Naive B cell (primary cell): ENCODE data around the gene VAV3. TPM values are rescaled to one million over a fixed set of nuclear protein-coding genes. Genes with fewer than 3 reads are reported as not detected.
A peak's percentile ranks its signal among the peaks of the same experiment; 100 is the strongest.
"Not testable (repeated sequence)": the region's sequence is repeated elsewhere in the genome, so short reads cannot be mapped to it uniquely, and the experiment has no call there.

Source experiments
- ATAC-seq, 2 donors: fragments of 150-1000 bp; cut with Tn5 transposase; 2 replicates each; pipeline ENCODE4 v1.10.0; 2021; ENCODE audit warnings: low read depth in 2 of 2, mild to moderate bottlenecking in 2 of 2, moderate library complexity in 2 of 2
- DNase-seq: peaks from one replicate; pipeline ENCODE4 v3.0.0; 2022
- H3K27ac Mint-ChIP-seq, 6 donors: one replicate each; pipeline ENCODE4 v1.8.0; 2020 to 2022; ENCODE audit warnings: mild to moderate bottlenecking in 6 of 6, mixed read lengths in 6 of 6, moderate library complexity in 5 of 6, inconsistent platforms in 2 of 6
- H3K27me3 Mint-ChIP-seq, 3 donors: one replicate each; pipeline ENCODE4 v1.8.0; 2021 to 2022; ENCODE audit warnings: mixed read lengths in 3 of 3, mild to moderate bottlenecking in 1 of 3
- H3K36me3 Mint-ChIP-seq, 2 donors: one replicate each; pipeline ENCODE4 v1.8.0; 2020 to 2022; ENCODE audit warnings: mixed read lengths in 2 of 2, inconsistent platforms in 1 of 2, mild to moderate bottlenecking in 1 of 2
- H3K4me1 Mint-ChIP-seq, 3 donors: one replicate each; pipeline ENCODE4 v1.8.0; 2020 to 2022; ENCODE audit warnings: mixed read lengths in 3 of 3, inconsistent platforms in 1 of 3, mild to moderate bottlenecking in 1 of 3, moderate library complexity in 1 of 3
- H3K4me3 Mint-ChIP-seq, 8 donors: one replicate each; pipeline ENCODE4 v1.8.0; 2020 to 2022; ENCODE audit warnings: mild to moderate bottlenecking in 8 of 8, mixed read lengths in 8 of 8, moderate library complexity in 8 of 8, inconsistent platforms in 2 of 8
- H3K9me3 Mint-ChIP-seq, 7 donors: one replicate each; pipeline ENCODE4 v1.8.0; 2020 to 2022; ENCODE audit warnings: mixed read lengths in 7 of 7, mild to moderate bottlenecking in 5 of 7, inconsistent platforms in 2 of 7, moderate library complexity in 1 of 7
- polyA plus RNA-seq, 6 donors: library from polyadenylated mRNA; unstranded; fragments of 300-500 nt; fragmentation: Illumina TruSeq; gene quantifications; one replicate each; pipeline ENCODE4 v1.2.3, GENCODE V29; 2021; ENCODE audit warnings: low read depth in 6 of 6

VAV3 gene
- polyA plus RNA-seq, 6 donors from 2014 or later = 24.8 to 45.9 (median 33.6) TPM

DNA sequence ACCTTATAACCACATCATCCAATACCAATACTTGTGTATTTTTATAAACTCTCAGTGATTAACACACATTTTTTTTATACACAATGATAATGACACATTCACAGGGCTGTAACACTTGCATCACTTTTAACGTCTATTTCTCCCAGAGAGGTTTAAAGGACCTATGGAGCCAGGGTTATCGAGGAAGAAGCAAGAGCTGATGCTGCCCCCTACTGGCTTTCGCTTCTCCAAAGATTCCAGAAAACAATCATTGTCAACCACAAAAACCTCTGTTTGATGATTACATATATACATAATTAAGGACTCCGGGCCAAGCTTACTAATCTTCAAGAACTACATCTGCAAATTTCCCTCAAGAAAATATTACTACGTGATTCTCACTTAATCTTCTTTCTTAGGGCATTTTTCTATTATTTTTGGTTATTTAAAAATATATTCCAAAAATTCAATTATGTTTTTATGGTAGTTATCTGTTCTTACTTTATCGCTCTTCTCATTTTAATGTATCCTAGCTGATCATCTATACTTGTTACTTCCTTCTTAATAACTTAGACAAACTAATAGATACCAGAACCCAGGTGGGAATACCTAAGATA is 214.5 kb downstream of the VAV3 start:
- Mint-ChIP-seq H3K27ac (peak overlapping the region in 2 of 6 donors; percentile 26 to 48), H3K4me3 (no peak overlapping the region), H3K9me3 (no peaks in the 10 kb centered on the region), H3K4me1 (peaks cover 0 to 8% (median 0%) of the 10 kb centered on the region in 3 donors), H3K36me3 (peaks cover 22 to 26% of the 10 kb centered on the region in 2 donors), H3K27me3 (no peaks in the 10 kb centered on the region)
- DNase-seq (no peak), ATAC-seq (no peak)

DNA sequence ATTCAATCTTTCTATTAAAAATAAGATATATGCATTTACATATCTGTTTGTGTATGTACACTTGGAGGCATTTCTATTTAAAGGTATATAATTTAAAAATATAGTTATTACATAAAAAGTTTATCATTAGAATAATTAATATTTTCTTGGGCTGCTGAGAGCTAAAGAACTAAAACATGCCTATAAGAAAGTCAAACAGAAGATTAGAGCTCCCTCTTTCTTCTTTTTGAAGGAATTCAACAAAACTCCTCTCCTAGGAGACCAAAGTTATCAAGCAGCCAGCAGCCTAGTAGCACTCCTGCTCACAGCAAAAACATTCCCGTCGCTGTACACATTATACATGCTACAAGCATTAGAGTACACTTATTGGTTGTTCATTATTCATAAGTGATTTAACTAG is 216.4 kb downstream of the VAV3 start:
- no peak for DNase-seq
- no peak overlapping the region for H3K27ac Mint-ChIP-seq
- no peaks in the 10 kb centered on the region for H3K9me3 Mint-ChIP-seq
- no peaks in the 10 kb centered on the region for H3K27me3 Mint-ChIP-seq
- no peak overlapping the region for H3K4me3 Mint-ChIP-seq
- peaks cover 0 to 5% (median 4%) of the 10 kb centered on the region in 3 donors for H3K4me1 Mint-ChIP-seq
- ATAC-seq = no peak
- peaks cover 6 to 7% of the 10 kb centered on the region in 2 donors for H3K36me3 Mint-ChIP-seq

DNA sequence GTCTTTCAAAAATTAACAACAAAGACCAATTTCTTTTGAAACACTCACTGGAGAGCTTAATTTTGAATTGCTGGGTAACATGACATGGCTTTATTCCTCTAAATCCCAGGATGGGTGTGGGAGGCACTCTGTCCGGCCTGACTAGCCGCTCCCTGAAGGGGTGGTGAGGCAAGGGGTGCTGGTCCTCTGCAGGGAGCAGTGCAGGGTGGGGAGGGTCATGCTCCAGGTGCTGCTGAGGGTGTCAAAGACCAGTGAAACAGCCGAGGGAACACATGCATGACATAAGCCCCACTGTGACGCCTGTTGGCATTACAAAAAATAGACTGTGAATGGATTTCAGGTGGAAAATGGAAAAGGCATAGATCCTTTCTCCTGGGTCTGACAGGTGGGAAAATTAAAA is 223.7 kb downstream of the VAV3 start:
- no peak overlapping the region for H3K4me3 Mint-ChIP-seq
- DNase-seq (no peak), ATAC-seq (no peak)
- H3K27me3 Mint-ChIP-seq = no peaks in the 10 kb centered on the region
- peaks cover 36 to 73% (median 65%) of the 10 kb centered on the region in 3 donors for H3K4me1 Mint-ChIP-seq
- H3K36me3 Mint-ChIP-seq = peaks cover 0 to 9% of the 10 kb centered on the region in 2 donors
- no peaks in the 10 kb centered on the region for H3K9me3 Mint-ChIP-seq
- H3K27ac Mint-ChIP-seq = peak overlapping the region in 5 of 6 donors; percentile 70 to 90 (median 76)

DNA sequence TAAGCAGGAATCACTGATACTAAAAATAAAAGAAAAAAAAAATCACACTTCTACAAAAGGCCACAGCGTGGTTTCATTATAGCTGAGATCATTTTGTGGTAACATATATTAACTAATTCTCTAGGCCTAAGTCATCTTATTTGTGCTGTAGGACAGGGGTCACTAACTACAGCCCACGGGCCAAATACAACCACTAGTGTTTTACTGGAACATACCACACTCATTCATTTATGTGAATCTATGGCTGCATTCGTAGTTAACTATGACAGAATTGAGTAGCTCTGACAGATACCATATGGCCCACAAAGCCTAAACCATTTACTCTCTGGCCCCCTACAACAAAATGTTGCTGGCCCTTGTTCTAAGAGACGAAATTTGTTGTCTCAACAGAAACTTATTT is 224.4 kb downstream of the VAV3 start:
- H3K27ac Mint-ChIP-seq = peak overlapping the region; percentile 25 to 90 (median 65)
- peak overlapping the region in 1 of 8 donors; percentile 6 for H3K4me3 Mint-ChIP-seq
- no peak for ATAC-seq
- peaks cover under 1 to 9% of the 10 kb centered on the region in 2 donors for H3K36me3 Mint-ChIP-seq
- DNase-seq = no peak
- H3K27me3 Mint-ChIP-seq = no peaks in the 10 kb centered on the region
- H3K4me1 Mint-ChIP-seq = peaks cover 36 to 77% (median 69%) of the 10 kb centered on the region in 3 donors
- no peaks in the 10 kb centered on the region for H3K9me3 Mint-ChIP-seq

GRCh38 chr1:107739651-107740050 is 225.3 kb downstream of the VAV3 start:
- ATAC-seq = peak in 1 of 2 donors; percentile 6
- peak overlapping the region; percentile 6 to 87 (median 65) for H3K4me3 Mint-ChIP-seq
- peaks cover 9 to 15% of the 10 kb centered on the region in 2 donors for H3K36me3 Mint-ChIP-seq
- peaks cover 39 to 86% (median 78%) of the 10 kb centered on the region in 3 donors for H3K4me1 Mint-ChIP-seq
- H3K27me3 Mint-ChIP-seq = no peaks in the 10 kb centered on the region
- DNase-seq = no peak
- H3K9me3 Mint-ChIP-seq = peaks cover 0 to 2% (median 0%) of the 10 kb centered on the region in 7 donors
- H3K27ac Mint-ChIP-seq = peak overlapping the region in 5 of 6 donors; percentile 65 to 92 (median 86)

DNA sequence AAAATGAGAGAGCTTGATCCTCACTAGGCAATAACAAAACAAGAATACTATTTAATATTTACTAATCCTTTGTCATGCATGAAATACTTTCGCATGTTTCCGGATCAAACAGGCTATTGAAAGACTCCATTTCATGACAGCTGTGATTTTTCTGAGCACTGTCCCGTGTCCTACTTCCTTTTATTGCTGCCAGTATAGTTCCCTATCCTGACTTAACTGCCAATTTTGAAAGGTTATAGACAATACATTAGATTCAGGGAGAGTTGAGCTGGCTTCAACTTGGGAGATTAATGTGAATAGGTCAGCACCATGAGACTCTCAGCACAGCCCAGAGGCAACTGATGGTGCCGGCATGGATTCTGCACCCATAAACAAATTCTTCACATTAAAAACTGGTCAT is 225.8 kb downstream of the VAV3 start:
- H3K4me1 Mint-ChIP-seq = peaks cover 44 to 91% (median 82%) of the 10 kb centered on the region in 3 donors
- peaks cover 14 to 20% of the 10 kb centered on the region in 2 donors for H3K36me3 Mint-ChIP-seq
- ATAC-seq (peak; percentile 98), DNase-seq (peak; percentile 64)
- H3K4me3 Mint-ChIP-seq = peak overlapping the region; percentile 6 to 87 (median 65)
- H3K9me3 Mint-ChIP-seq = peaks cover 0 to 2% (median 0%) of the 10 kb centered on the region in 7 donors
- H3K27me3 Mint-ChIP-seq = no peaks in the 10 kb centered on the region
- H3K27ac Mint-ChIP-seq = peak overlapping the region; percentile 65 to 96 (median 91)

DNA sequence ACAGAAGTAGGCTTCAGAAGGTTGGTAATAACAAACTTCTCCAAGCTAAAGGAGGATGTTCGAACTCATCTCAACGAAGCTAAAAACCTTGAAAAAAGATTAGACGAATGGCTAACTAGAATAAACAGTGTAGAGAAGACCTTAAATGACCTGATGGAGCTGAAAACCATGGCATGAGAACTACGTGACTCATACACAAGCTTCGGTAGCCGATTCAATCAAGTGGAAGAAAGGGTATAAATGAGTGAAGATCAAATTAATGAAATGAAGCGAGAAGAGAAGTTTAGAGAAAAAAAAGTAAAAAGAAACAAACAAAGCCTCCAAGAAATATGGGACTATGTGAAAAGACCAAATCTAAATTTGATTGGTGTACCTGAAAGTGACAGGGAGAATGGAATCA is 231.6 kb downstream of the VAV3 start:
- peak overlapping the region in 2 of 6 donors; percentile 36 to 66 for H3K27ac Mint-ChIP-seq
- not testable (repeated sequence) for H3K4me3 Mint-ChIP-seq

DNA sequence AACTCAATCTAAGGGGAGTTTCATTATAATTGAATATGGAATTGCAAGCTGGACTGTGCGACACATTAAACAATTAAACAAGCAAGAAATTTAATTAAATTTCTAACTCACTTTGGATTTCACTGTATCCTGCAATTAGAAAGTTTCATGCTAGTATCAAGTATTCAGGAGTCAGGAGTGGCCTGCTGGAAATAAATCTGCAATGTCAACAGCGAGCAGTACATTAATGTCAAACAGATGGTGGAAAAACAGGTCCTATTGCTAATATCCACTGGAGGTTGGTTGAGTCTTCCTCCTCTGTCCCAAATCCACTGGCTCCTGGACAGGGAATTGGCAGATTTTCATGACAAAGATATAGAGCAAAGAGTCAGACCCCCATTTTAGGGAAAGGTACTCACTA is 237.1 kb downstream of the VAV3 start:
- Mint-ChIP-seq H3K9me3 (no peaks in the 10 kb centered on the region), H3K27ac (no peak overlapping the region)
- DNase-seq = no peak

More for the DNA sequence above, 231.6 kb downstream of the VAV3 start:
- not testable (repeated sequence) for ATAC-seq, DNase-seq, H3K27me3 Mint-ChIP-seq, H3K9me3 Mint-ChIP-seq
- peaks cover 14 to 25% of the 10 kb centered on the region in 2 donors for H3K36me3 Mint-ChIP-seq
- peaks cover 21 to 44% (median 39%) of the 10 kb centered on the region in 3 donors for H3K4me1 Mint-ChIP-seq

GRCh38 chr1:107726860-107727259 is 238.1 kb downstream of the VAV3 start:
- H3K4me3 Mint-ChIP-seq = no peak overlapping the region
- H3K9me3 Mint-ChIP-seq = no peaks in the 10 kb centered on the region
- H3K36me3 Mint-ChIP-seq = peaks cover 18 to 34% of the 10 kb centered on the region in 2 donors
- H3K27me3 Mint-ChIP-seq = no peaks in the 10 kb centered on the region
- ATAC-seq = no peak
- H3K4me1 Mint-ChIP-seq = peaks cover 2 to 13% (median 9%) of the 10 kb centered on the region in 3 donors
- no peak overlapping the region for H3K27ac Mint-ChIP-seq
- DNase-seq = no peak

More for the DNA sequence above, 237.1 kb downstream of the VAV3 start:
- H3K4me3 Mint-ChIP-seq = no peak overlapping the region
- no peak for ATAC-seq
- no peaks in the 10 kb centered on the region for H3K27me3 Mint-ChIP-seq
- H3K4me1 Mint-ChIP-seq = peaks cover 2 to 13% (median 9%) of the 10 kb centered on the region in 3 donors
- peaks cover 18 to 24% of the 10 kb centered on the region in 2 donors for H3K36me3 Mint-ChIP-seq

DNA sequence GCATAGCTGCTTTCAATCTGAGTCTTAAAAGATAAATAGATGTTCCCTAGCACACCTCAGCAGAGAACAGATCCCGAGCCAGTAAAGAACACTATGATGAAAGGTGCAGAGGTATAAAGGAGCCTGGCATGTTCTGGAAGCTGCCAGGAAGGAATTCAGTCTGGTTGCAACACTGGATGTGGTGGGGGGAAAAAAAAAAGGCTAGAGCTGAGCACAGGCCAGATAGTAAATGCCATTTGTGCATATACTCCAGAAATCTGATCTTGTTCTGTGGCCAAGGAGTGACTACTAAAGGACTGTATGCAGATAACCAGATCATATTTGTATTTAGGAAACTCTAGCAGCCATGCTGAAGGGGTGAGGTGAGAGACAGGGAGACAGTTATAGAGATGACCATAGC is 240.3 kb downstream of the VAV3 start:
- H3K27me3 Mint-ChIP-seq = no peaks in the 10 kb centered on the region

GRCh38 chr1:107720210-107720609 is 244.8 kb downstream of the VAV3 start:
- not testable (repeated sequence) for H3K27me3 Mint-ChIP-seq, H3K4me3 Mint-ChIP-seq, DNase-seq, H3K9me3 Mint-ChIP-seq, ATAC-seq
- Mint-ChIP-seq H3K27ac (peak overlapping the region in 2 of 6 donors; percentile 33 to 34), H3K36me3 (peaks cover 35 to 71% of the 10 kb centered on the region in 2 donors), H3K4me1 (peaks cover 4 to 28% (median 16%) of the 10 kb centered on the region in 3 donors)

More for the DNA sequence above, 240.3 kb downstream of the VAV3 start:
- H3K36me3 Mint-ChIP-seq = peaks cover 28 to 47% of the 10 kb centered on the region in 2 donors
- ATAC-seq (no peak), DNase-seq (no peak)
- H3K27ac Mint-ChIP-seq = peak overlapping the region in 3 of 6 donors; percentile 11 to 58 (median 28)
- peaks cover 2 to 21% (median 9%) of the 10 kb centered on the region in 3 donors for H3K4me1 Mint-ChIP-seq
- H3K9me3 Mint-ChIP-seq = peaks cover 0 to 3% (median 0%) of the 10 kb centered on the region in 7 donors
- no peak overlapping the region for H3K4me3 Mint-ChIP-seq

- H3K27me3 Mint-ChIP-seq = no peaks in the 10 kb centered on the region
- DNase-seq = no peak
- H3K9me3 Mint-ChIP-seq = peaks cover 0 to 5% (median 1%) of the 10 kb centered on the region in 7 donors
- H3K36me3 Mint-ChIP-seq = peaks cover 15 to 22% of the 10 kb centered on the region in 2 donors
- peaks cover 2 to 12% (median 4%) of the 10 kb centered on the region in 3 donors for H3K4me1 Mint-ChIP-seq
- no peak overlapping the region for H3K4me3 Mint-ChIP-seq
- no peak for ATAC-seq
- no peak overlapping the region for H3K27ac Mint-ChIP-seq
Observed at GRCh38 chr1:107710005-107710404, 255.0 kb downstream of the VAV3 start.

- Mint-ChIP-seq H3K36me3 (peaks cover 24 to 32% of the 10 kb centered on the region in 2 donors), H3K27me3 (no peaks in the 10 kb centered on the region), H3K9me3 (peaks cover 0 to 5% (median 1%) of the 10 kb centered on the region in 7 donors), H3K4me3 (no peak overlapping the region), H3K4me1 (peaks cover 2 to 16% (median 4%) of the 10 kb centered on the region in 3 donors), H3K27ac (peak overlapping the region in 2 of 6 donors; percentile 1 to 53)
- ATAC-seq = no peak
- no peak for DNase-seq
Observed at GRCh38 chr1:107707111-107707510, 257.9 kb downstream of the VAV3 start.

- H3K27me3 Mint-ChIP-seq = no peaks in the 10 kb centered on the region
- ATAC-seq = no peak
- H3K27ac Mint-ChIP-seq = peak overlapping the region in 1 of 6 donors; percentile 32
- no peak for DNase-seq
- H3K36me3 Mint-ChIP-seq = peaks cover 26 to 39% of the 10 kb centered on the region in 2 donors
- H3K4me1 Mint-ChIP-seq = peaks cover 2 to 24% (median 10%) of the 10 kb centered on the region in 3 donors
- H3K9me3 Mint-ChIP-seq = peaks cover 0 to 4% (median 0%) of the 10 kb centered on the region in 7 donors
- H3K4me3 Mint-ChIP-seq = no peak overlapping the region
Observed at GRCh38 chr1:107706182-107706581, 258.8 kb downstream of the VAV3 start.
